8988T (cell line): ENCODE data around the gene ARSJ.

ENCODE experiments used
- DNase-seq: peaks from one replicate; pipeline ENCODE4 v3.0.0; 2011

ARSJ gene

DNA sequence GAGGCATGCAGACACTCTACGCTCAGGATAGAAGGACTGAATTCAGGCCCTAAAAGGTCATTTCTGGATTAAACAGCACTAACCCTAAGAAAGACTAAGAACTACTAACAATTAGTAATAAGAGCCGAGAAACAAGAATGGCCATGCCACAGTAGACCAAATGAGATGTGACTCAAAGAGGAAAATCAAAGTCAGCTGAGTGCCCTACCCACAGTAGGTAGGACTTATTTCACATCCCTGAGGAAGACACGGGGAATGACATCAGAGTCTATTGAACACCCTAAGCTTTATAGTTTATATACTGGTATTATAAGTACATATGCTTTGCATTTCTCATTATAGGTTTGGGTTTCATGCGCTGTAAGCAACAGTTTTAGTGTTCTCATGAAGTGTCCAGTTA lies 2.7 kb upstream of the ARSJ start:
- no peak for DNase-seq

DNA sequence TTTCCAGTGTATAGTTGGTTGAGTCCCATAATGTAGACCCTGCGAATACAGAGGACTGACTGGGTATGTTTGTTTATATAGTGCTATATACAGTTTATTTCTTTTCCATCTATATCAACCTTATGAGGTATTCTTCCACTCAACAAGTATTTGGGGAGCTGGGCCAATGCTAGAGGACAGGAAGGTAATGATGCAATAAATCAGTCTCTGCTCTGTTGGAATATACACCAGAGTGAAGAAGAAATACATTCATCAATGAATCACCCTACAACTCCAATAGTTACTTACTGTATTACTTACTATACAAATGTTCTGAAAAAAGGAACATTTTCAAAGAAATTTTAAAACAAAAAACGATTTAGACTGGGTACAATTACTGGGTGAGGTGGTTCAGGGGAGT lies 2.1 kb upstream of the ARSJ start:
- DNase-seq, result no peak

DNA sequence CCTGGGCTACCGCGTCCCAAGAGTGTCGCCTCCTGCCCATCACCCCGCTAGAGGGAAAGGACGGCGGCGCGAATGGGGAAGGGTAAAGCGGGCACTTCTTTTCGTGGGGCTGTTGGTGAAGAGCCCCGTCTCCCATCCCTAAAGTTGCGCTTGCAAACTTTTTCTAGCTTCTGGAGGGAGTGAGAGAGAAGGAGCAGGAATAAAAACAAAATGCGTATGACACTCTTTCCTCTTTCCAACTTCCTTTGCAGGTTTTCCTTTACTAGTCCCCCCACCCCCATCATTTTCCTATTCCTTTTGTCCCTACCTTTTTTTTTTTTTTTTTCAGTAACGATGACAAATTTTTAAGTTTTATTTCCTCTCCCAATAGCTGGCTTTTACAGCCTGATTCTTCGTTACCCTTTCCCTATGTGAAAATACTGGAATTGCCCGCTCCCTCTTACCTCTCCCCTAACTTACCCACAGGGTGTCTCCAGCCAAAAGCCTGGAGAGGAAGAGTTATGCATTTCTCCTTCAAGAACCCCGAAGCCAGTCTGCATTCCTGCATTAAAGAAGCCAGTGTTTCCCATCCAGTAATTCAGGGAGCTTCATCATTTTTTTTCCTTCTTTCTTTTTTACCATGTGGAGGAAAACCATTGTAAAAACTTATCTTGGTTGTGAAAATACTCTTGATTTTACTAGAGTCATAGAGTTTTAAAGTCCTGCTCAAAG lies 613 bp upstream of the ARSJ start:
- DNase-seq, result no peak

DNA sequence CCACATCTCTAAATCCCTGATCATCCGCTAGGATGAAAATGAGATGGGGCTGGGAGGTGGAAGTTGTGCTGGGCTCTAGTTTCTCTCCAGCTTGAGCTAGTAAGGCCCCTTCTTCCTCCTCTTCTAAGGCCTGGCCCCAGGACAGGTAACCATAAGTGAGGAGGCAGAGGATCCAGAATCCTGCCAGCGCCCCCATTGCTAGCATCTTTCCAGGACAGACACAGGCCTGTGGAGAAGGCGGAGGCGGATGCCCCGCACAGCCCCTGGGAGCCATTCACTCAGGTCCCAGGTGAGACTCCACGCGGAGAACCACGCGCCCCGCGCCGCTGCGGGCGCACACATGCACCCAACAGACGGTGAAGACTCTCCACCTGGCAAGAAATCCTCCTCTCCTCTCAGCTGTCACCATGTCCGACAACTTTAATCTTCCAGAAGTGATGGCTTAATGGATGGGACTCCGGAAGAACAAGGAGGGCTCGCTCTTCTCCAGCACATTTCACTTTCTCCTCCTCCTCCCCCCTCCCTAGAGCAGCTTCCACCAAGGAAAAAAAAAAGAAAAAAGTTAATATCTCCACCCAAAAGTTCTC lies 793 bp downstream of the ARSJ start:
- DNase-seq, result no peak

DNA sequence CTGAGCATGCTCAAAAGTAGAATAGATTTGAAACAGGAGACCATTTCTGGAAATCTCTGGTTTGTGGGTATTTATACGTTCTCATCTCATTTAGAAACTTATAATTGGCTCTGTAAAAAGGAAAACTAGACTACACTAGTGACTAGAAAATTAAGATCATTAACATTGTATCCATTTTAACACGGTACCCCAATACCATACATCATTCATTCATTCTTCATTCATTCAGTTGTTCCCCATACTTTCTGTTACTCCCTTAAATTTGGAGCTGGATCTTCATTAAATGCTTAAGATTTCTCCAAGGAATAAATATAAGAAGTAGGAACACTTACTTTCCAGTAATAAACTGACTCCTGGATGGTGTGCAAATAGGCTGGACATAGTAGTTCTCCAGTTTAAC lies 1.3 kb downstream of the ARSJ start:
- DNase-seq, result no peak

DNA sequence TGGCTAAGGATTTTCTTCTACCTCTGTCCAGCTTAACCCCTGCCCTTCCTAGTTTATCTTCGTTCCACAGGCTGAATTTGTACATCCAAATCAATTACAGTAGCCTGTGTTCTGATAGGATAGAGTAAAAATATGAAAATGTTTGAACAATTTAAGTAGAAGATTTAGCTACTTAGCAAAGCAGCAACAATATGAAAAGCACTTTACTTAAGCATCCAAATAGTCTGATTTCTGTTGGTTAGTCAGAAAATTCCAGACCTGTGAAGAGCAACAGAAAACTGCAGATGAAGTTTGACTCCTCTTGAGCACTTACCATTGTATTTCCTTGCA lies 2.0 kb downstream of the ARSJ start:
- DNase-seq, result no peak

DNA sequence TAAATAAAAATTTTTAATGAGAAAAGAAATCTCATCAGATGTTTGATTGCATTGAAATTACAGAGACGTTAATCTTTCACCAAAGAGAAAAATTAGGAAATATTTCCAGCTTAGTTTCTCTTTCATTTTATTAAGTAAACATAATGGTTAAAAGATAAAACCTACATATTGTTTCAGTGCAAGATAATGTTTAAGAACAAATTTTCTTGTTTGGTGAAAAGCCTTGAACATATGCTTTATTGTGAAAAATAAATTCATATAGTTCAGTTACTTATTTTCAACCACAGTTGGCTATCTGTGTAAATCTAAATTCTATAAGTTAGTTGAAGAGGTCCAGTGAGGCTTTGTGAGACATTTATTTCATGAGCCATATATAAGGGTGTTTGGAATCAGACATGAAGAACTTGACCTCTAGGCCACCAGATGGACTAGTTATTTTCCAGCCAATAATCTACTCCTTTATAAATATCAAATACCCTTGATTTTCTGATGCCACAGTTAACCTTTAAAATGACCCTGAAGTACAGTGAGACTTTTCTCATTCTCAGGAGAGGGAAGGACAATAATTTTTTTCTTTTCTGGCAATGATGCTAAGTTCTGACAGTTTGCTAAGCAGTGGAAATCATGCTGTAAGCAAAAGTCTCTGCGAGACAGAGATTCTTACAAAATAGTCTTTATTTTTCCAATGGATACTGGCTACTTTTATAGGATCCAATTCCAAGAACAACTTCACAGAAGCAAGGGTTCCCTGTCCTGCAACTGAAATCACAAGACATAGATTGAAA lies 2.5 kb downstream of the ARSJ start:
- DNase-seq, result no peak

DNA sequence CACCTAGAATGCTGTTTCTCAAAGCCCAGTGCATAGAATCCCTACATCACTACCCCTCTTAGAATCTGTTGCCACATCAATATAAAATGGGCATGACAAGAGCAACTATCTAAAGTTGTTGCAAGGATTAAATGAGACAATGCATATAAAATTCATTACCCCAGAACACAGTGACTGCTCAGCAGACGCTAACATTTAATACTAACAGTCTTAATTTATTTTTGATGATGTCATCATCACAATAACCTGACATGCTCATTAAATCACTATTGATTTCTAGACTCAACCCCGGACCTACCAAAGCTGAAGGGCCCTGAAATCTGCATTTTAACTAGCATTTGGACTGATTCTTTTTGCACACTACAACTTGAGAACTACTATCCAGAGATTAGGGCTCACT lies 3.9 kb downstream of the ARSJ start:
- DNase-seq, result no peak

DNA sequence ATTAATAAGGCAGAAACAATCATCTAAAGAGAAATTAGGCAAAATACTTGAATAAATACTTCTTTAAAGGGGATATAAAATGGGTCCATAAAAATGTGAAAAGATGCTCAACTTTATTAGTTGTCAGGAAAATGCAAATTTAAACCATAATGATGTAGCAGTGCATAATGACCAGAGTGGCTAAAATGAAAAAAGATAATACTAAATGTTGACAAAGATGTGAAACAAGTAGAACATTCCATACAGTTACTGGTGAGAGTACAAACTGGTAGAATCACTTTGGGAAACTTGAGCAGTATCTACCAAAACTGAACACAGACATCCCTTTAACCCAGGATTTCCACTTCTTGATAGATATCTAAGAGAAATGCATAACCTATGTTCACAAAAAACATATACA lies 5.0 kb downstream of the ARSJ start:
- DNase-seq, result no peak

DNA sequence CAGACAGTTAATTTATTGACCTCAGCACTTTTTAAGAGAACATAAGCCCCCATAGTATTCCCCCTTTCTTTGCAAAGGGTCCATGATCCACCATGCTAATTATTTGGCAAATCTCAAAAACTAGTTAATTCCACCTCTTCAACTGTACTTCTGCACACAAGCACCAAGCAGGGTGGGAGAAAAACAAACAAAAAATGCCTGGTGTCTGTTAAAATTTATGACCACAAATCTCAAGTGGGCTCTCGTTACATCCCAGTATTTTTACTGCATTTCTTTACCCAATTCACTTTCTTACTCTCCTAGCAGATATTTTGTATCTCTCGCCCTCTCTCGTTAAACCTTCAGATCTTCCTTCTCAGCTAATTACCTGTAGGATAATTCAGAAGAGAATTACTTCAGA lies 6.1 kb downstream of the ARSJ start:
- no peak for DNase-seq

DNA sequence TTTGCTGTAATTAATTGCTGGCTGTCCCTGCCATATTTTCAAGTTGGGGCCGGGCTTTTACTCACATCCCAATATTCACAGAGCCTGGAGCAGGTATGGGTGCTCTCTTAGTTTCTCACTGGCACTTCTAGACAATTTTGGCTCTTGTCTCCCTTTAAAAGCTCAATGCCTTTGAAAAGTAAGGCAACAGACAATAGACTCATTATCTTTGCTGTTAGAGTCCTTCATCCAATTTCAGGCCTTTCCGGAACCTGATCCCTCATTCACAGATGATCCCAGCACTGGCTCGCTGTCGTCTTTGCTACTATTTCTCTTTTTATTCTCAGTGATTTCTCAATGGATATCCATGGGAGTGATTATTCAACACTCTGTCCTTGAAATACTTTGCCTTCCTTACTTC lies 6.7 kb downstream of the ARSJ start:
- no peak for DNase-seq

DNA sequence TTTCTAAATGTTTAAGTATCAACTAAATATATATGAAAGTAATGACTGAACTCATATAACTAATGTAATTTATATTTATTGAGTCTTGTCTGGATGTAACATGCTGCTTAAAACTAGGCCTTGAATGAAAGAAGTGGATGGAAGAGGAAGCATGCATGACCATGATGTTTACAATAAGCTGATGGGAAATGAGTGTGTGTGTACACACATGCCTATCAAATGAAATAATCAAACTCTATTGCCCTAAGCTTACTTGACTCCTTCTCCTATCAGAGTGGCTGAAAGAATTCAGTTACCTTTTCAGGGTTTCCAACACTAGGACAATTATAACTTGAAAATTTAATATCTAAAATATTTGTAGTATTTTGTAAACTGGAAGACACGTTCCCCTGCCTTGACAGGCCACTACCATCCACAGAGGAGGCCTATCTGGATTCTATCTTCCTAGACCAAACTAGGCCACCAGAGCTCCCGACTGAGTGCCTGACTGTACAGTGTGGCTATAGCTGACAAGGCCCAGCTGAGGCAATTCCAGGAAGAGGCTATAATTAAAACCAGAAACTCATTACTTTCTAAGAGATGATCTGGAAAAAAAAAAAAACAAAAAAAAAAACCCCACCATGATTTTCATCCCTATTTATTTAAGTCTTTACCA lies 7.6 kb downstream of the ARSJ start:
- no peak for DNase-seq

DNA sequence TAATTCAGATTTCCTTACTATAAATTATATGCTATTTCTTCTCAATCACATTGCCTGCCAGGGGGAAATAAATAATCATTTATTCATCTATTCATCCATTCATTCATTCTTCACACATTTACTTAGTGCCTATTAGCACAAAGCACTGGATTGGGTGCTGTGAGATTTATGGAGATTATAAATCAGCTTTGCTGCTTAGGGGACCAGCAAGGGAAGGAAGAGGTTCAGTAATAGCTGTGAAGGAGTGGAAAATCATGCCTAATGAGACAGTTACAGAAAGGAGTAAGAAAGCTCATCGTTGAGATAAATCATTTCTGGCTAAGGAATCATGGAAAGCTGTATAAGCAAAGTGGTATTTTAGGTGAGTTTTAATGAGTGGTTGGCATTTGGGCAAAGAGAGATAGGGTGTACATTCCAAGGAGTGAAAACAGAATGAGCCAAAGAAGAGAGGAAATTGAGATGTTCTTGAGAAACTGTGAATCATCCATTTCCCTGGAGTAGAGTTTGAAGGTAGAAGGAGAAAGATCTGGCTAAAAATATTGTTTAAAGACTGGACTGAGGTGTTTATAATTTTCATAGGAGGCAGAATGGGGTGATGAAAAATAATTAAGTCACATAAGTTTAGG lies 9.6 kb downstream of the ARSJ start:
- no peak for DNase-seq

DNA sequence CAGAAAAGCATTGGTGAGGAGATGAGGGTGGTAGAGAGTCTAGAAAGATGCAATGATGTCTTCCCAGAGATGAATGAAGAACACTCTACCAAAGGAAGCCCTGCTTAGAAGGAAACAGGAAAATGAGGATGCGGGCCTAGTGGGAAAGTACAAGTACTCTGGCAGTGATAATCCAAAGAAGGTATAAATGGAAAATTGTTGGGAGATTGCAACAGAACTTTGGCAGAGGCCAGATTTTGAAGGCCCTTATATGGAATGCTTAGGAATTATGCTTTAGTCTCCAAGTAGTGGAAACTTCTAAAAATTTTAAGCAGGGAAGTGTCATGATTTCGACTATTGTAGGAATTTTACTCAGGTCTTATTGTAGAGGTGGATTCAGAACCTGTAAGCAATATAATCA lies 11.0 kb downstream of the ARSJ start:
- no peak for DNase-seq

DNA sequence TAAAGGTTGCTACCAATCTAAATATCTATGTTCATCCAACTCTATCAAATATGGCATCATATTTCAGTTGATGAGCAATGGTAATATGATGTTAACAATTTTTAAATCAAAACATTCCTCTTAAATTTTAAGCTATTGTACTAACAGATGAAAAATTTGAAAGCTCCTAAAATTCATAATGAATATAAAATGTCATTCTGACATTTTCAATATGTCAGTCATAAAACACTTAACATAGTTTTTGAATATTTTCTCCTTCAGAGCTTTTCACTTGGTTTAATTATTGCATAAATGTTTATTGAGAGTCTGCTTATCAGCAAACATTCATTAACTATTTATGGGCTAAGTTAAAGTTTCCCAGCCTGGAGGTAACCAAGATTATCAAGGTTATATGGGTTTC lies 11.8 kb downstream of the ARSJ start:
- DNase-seq, result no peak

DNA sequence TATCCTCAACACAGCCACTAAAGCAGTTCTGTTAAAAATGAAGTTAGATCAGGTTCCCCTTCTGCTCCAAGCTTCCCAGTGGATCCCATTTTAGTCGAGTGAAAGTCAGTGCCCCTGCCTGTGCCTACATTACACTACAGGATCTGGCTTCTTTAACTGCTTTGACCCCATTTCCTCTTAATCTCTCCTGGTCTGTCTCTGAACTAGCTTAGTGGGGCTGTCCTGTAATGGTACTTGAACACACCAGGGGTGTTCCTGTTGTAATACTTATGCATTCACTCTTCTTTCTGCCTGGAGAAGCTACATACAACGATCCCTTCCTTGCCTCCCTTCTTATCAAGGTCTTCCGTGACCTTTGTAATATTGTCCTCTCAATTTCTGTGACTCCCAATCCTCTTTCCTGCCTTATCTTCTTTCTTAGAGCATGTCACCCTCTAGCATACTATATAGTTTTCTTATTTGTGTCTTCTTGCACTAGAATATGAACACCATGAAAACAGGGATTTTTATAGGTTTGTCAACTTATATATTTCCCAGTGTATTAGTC lies 16.7 kb downstream of the ARSJ start:
- DNase-seq, result no peak

DNA sequence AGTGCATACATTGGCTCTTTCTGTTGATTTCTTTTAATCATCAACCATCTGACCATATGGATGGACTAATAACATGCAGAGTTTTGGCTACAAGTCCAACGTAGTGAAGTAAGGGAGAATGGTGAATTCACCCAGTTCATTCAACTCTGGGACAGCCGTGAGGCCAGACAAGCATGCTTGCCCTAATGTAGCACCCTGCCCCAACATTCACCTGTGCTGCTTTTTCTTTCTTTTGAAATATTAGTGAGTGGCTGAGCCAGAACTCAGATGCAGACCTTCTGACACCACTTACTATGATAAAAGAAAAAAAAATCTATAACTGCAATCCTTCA lies 17.5 kb downstream of the ARSJ start:
- DNase-seq, result no peak

DNA sequence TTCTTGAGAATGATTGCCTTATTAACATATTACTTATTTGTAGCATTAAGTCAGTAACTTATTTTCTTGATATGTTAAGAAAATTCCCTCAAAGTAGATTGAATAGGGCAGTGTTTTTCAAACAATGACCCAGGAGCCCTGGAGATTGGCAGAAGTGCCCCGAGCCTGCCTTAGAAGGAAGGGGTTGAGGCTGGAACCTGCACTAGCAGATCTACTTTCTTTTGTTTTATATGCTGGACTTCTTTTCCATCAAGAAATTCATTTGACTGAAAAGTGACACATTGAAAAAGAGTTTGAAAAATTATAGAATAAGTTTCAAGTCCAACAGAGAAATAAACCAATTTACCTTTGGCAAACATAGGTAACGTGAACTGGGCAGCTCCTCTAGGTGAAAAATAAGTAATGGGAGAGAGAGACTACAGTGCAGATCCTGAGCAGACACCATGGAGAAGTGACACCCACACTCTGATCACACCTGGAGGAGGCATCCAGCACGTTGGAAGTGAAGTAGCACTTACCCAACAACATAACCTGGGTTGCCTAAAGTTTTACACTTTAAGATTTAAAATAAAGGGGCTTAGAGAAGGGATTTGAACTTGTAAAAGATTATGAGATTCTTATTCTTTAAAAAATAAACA lies 18.6 kb downstream of the ARSJ start:
- no peak for DNase-seq

DNA sequence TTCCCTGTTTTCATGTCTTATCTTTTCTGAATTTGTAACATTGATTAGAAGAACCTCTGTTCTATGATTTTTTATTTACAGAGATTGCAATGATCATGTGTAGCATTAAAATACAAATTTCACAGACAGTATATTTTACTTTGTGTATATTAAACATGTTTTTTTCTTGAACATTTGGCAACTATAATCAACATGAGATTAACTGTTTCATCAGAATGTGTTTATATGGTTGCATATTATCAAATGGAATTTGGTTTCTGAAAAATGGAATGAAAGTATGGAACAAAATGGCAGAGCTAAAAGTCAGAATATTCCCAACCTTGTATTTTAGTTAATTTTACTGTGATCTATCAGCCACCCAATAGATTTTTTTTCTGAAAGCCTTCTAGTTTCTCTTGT lies 19.9 kb downstream of the ARSJ start:
- no peak for DNase-seq

DNA sequence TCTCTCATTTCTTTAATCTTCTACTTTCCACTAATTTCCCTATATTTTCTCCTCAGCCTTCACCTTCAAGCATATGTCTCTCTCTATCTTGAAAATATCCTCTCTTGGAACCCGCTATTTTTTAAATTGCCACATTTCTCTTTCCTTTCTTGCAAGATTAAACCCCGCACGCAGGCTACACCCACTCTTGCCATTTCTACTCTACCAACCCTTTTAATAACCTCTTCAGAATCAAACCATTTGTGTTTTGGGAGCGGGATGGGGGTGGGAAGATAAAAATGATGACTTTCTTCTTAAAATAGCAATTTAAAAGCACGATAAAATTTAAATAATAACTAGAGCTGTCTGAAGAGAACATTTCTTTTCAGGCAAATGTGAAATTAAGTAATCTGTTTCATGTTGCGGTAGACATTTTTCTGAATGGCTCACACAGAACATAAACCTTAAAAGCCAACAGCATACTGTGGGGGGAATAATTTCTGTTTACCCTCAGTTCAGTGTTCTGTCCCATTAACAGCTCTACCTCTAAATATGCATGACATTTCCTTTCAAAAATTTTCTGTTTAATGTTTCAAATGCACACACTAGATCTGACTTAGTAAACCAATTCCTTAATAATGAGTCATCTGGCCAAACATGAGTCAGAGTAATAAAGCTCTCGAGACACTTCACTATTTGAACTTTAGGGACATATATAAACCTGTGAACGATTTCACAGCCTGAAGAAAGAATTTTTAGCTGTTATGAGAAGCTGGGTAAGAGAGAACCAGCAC lies 20.5 kb downstream of the ARSJ start:
- DNase-seq, result no peak

DNA sequence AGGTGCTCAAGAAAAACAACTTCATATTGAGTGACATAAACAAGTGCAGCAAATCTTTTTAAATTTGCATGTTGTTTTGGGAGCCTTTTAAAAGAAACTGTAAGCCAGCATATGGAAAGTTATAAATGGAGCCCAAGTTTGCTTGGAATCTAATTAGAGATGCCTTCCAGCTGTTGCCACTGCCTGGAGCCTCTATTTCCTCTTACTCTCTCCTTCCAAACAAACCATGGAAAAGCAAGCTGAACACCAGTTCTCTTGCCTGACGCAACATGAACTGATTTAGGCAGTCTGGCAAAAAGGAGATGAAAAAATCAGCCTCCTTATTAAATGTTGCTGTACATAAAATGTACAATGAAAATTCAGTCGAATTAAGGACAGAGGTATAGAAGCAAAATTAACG lies 21.5 kb downstream of the ARSJ start:
- DNase-seq, result no peak

DNA sequence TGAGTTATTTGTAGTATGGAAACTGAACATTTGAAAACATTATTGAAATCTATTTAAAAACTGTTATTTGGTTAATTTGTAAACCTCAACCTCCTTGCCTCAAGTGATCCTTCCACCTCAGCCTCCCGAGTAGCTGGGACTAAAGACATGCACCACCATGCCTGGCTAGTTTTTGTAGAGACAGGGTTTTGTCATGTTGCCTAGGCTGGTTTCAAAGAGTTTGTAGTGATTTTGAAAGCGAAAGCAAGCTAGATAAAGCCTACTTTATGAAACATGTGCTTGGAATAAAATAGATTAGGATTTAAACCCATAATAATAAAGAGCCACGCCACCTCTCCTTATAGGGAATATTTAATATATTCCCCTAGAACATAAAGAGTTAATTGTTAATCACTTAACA lies 23.5 kb downstream of the ARSJ start:
- no peak for DNase-seq
